Aorta (tissue), 5 donors: ENCODE results near the gene SMAD2. TPM values are rescaled to one million over a fixed set of nuclear protein-coding genes. Genes with fewer than 3 reads are reported as not detected.

ENCODE experiments used
- ATAC-seq: fragments of 200-7000 bp; cut with Tn5 transposase; one replicate; pipeline ENCODE4 v1.9.1; 2022; ENCODE audit warnings: moderate library complexity; ENCODE audit not compliant: low FRiP score
- DNase-seq, 2 donors: peaks; one replicate each; pipeline ENCODE4 v3.0.0-alpha.2; 2020
- H3K27ac ChIP-seq, 2 donors: one replicate each; pipeline ENCODE4 v1.5.1; 2013; ENCODE audit warnings: low read length in 2 of 2, mild to moderate bottlenecking in 2 of 2, moderate library complexity in 2 of 2, control low read depth in 1 of 2, inconsistent platforms in 1 of 2, low read depth in 1 of 2
- H3K27me3 ChIP-seq, 2 donors: one replicate each; pipeline ENCODE4 v1.6.1; 2013; ENCODE audit warnings: control low read depth in 1 of 2, low read length in 1 of 2, mild to moderate bottlenecking in 1 of 2, moderate library complexity in 1 of 2; ENCODE audit not compliant: insufficient read depth in 2 of 2, control insufficient read depth in 1 of 2
- H3K36me3 ChIP-seq, 2 donors: one replicate each; pipeline ENCODE4 v1.6.1; 2013; ENCODE audit warnings: control low read depth in 1 of 2, low read length in 1 of 2, mild to moderate bottlenecking in 1 of 2; ENCODE audit not compliant: insufficient read depth in 2 of 2, control insufficient read depth in 1 of 2
- H3K4me1 ChIP-seq, 2 donors: one replicate each; pipeline ENCODE4 v1.6.1; 2013; ENCODE audit warnings: low read length in 2 of 2, control low read depth in 1 of 2, mild to moderate bottlenecking in 1 of 2, moderate library complexity in 1 of 2; ENCODE audit not compliant: insufficient read depth in 2 of 2, control insufficient read depth in 1 of 2
- H3K4me3 ChIP-seq, 2 donors: one replicate each; pipeline ENCODE4 v1.5.1; 2013; ENCODE audit warnings: low read length in 2 of 2, control low read depth in 1 of 2, mild to moderate bottlenecking in 1 of 2
- H3K9me3 ChIP-seq: one replicate; pipeline ENCODE4 v1.6.1; 2013; ENCODE audit warnings: mild to moderate bottlenecking, low read length; ENCODE audit not compliant: control insufficient read depth
- WGBS, 2 donors: extraction: QIAGEN DNeasy Blood & Tissue Kit; methylation state at CpG; one replicate each; pipeline ENCODE4 v1.1.7; 2013; 5-methylcytosine and 5-hydroxymethylcytosine counted together
- intact Hi-C, 2 donors: fragments of 100-400 bp; cut with DNase I; formaldehyde crosslinking; loops; one replicate each; pipeline versions ENCODE4 v1.14.2 to v1.15.0; 2022
- long read RNA-seq, 2 donors: library from polyadenylated mRNA; unstranded; transcript quantifications; one replicate each; pipeline ENCODE4 v2.0.0, GENCODE V29; 2020 to 2021
- polyA plus RNA-seq, 2 donors: library from polyadenylated mRNA; stranded (reverse); fragments of 200-250 nt; gene quantifications; one replicate each; pipeline ENCODE4 v1.2.3, GENCODE V29; 2013
- total RNA-seq, 2 donors: library from RNA; stranded (reverse); fragmentation: NEBNext Ultra II Directional; extraction: Animal tissue kit (Norgen Biotek cat#: 25700); gene quantifications; one replicate each; pipeline ENCODE4 v1.2.1, GENCODE V29; 2021
- donor health status: healthy with polysubstance abuse.
- donor health status: Bipolar disorder and iron deficiency.
- donor health status: DM: no; HTN: no; CAD: no.
- donor health status: DM: no; HTN: no; CAD: no.
- donor health status: DM: yes; HTN: yes; CAD: no.

SMAD2 gene
- total RNA-seq = 100 to 1,000 TPM; 120 to 137 TPM
- polyA plus RNA-seq = 10 to 100 TPM; 45.4 to 87.7 TPM
- long read RNA-seq, donor 1, full-length matches to known transcripts = 20 of 58 reads
- long read RNA-seq, donor 1, partial matches to known transcripts = 13 of 58 reads
- long read RNA-seq, donor 1, other reads (novel, unspliced or antisense) = 25 of 58 reads
- long read RNA-seq, donor 2, full-length matches to known transcripts = 12 of 29 reads
- long read RNA-seq, donor 2, partial matches to known transcripts = 3 of 29 reads
- long read RNA-seq, donor 2, other reads (novel, unspliced or antisense) = 14 of 29 reads

DNA sequence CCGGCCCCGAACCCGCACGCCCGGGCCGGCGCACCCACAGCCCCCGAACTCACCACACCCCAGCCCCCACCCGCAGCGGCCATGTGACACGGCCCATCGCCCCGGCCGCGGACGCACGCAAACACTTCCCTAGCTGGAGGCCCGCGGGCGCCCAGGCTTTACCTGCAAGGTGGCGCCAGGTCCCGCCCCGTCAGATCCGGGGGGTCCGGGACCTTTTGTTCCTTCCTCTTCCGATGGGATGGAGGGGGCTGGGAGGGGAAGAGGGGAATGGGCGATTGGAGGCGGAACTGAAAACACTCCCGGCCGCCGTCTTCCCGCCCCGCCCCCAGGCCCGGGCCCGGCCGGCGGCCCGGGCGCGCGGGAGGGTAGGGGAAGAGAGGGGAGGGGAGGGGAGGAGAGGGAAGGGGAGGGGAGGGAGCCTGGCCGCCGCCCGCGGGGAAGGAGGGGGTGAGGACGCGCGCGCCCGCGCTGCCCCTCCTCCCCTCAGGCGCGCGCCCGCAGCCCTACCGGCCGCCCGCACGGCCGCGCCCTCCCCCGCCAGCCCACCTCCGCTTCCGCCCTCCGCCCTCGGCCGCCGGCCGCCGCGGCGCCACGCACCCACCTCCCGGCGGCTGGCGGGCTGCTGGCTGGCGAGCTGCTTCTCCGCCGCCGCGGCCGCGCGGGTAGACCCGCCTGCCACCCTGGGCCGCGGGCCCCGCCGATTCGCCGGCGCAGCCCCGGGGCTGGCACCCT, at the start of gene SMAD2:
Gene SMAD2, minus strand, starts transcription at position 461 of the 732 bp plus-strand sequence. CDS start 33,903 bp downstream, outside the sequence.
- Histone ChIP-seq H3K4me3 (peak within 1 kb of the TSS; percentile 84 to 92), H3K27ac (peak within 1 kb of the TSS; percentile 78 to 92), H3K9me3 (no peaks in the 10 kb centered on the region), H3K27me3 (no peaks in the 10 kb centered on the region), H3K4me1 (peaks cover 0 to 3% of the 10 kb centered on the region in 2 donors), H3K36me3 (no peaks in the 10 kb centered on the region)
- intact Hi-C loops = loop anchor here (1.0 to 5.0 kb wide), 3 partner anchors 37 to 92 kb away; no protein-coding TSS in a partner anchor
- ATAC-seq (peak; percentile 86), DNase-seq (peak; percentile 89 to 93)
- 1% methylated on average over 39 to 93 of the region's 93 CpGs for WGBS, 2 donors

DNA sequence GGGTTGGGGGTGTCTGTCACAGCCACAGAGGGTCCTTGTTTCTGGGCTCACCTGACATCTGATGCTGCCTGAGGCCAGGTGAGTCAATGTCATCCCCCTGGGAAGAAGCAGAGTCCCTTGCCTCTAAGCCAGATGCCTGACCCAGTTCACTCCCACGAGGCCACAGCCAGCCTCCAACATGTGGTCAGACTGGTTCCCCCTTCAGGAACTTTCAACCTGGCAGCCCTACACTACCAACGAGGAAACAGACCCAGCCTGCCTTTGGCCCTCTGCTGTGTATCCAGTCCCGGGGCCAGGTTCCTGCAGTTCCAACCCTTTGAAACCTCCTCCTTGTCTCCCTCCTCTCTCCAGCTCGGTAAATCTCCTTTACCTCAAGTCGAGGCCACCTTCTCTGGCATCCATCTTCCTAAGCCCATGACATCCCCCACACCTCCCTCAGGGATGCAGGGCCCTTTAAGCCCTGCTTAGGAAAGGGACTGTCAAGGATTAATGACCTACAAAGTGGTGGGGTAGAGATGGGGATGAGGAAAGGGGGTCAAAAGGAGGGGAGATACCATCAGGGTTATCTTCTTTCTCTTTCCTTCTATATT, 49.2 kb upstream of the SMAD2 start:
- 68% methylated on average over 4 to 5 of the region's 5 CpGs for WGBS, 2 donors
- Histone ChIP-seq H3K4me3 (no peak overlapping the region), H3K27me3 (peaks cover 0 to 1% of the 10 kb centered on the region in 2 donors), H3K4me1 (no peaks in the 10 kb centered on the region), H3K9me3 (no peaks in the 10 kb centered on the region), H3K27ac (no peak overlapping the region), H3K36me3 (no peaks in the 10 kb centered on the region)
- DNase-seq (no peak), ATAC-seq (no peak)
- intact Hi-C loops = no loop called here

DNA sequence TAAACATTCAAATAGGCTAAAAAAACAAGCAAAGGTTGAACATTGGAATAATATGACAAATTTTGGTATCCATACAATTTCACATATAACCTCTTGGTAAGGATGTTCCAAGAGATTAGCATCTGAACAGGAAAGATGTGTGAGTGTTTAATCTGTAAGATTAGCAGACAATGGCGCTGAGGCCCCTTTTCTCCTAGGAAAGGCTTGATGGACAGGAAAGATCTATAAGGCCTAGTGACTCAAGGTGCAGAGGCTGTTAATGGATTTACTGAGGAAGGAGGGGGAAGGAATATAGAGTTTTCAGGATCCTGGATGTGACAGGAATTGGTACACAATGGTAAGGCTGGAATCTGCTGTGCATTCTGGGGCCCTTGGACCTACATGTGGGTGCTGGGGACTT, 48.1 kb upstream of the SMAD2 start:
- no peak overlapping the region for H3K4me3 ChIP-seq
- no peak for ATAC-seq
- H3K36me3 ChIP-seq = no peaks in the 10 kb centered on the region
- 94 to 98% methylated on average over 1 of the region's 1 CpG for whole genome bisulfite sequencing, 2 donors
- DNase-seq = no peak
- no peaks in the 10 kb centered on the region for H3K9me3 ChIP-seq
- H3K27me3 ChIP-seq = peaks cover 0 to 1% of the 10 kb centered on the region in 2 donors
- intact Hi-C loops = no loop called here
- H3K27ac ChIP-seq = no peak overlapping the region
- H3K4me1 ChIP-seq = no peaks in the 10 kb centered on the region

DNA sequence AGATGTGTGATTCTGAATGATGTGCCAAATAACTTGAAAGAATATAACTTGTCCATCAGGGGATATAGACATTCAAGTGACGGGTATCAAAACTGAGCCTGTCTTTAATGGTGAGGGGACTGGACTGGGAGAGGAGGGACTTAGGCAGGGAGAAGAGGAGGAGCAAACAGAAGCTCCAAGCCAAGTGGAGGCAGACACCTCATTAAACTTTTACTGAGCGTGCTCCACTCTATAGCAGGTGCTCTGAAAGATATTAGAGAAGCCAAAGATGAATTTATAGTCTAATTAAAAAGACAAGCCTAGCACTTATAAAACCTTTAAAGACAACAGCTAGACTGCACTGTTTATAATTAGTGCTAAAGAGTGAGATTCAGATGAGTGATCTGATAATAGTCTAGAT, 47.7 kb upstream of the SMAD2 start:
- ATAC-seq = no peak
- Histone ChIP-seq H3K4me3 (no peak overlapping the region), H3K27ac (no peak overlapping the region), H3K27me3 (peaks cover 0 to 1% of the 10 kb centered on the region in 2 donors), H3K4me1 (no peaks in the 10 kb centered on the region), H3K9me3 (no peaks in the 10 kb centered on the region), H3K36me3 (no peaks in the 10 kb centered on the region)
- intact Hi-C loops = no loop called here
- WGBS, 2 donors = 96 to 98% methylated on average over 2 of the region's 2 CpGs
- DNase-seq = no peak

DNA sequence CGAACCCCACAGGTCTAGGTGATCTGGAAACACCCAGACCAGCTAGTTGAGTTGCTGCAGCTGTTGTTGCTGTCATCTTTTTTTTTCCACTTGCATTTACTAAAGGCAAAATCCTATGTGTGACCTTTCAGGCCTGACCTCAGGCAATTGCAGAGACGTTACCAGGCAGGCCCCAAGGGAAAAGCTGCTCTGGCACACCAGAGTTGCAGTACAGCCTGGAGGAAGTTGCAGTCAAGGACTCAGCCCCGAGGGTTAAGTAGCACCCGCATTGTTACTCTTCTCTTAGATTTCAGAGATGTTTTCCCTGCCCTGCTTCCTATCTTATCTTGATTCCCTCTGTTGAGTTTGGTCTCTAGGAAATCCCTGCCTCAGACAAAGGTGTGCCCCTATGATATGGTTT, 45.2 kb upstream of the SMAD2 start:
- no peaks in the 10 kb centered on the region for H3K36me3 ChIP-seq
- H3K4me3 ChIP-seq = no peak overlapping the region
- no peak overlapping the region for H3K27ac ChIP-seq
- no peaks in the 10 kb centered on the region for H3K4me1 ChIP-seq
- ATAC-seq (no peak), DNase-seq (no peak)
- H3K9me3 ChIP-seq = no peaks in the 10 kb centered on the region
- intact Hi-C loops = no loop called here
- peaks cover 0 to 1% of the 10 kb centered on the region in 2 donors for H3K27me3 ChIP-seq
- WGBS, 2 donors = 74 to 83% methylated on average over 4 of the region's 4 CpGs

DNA sequence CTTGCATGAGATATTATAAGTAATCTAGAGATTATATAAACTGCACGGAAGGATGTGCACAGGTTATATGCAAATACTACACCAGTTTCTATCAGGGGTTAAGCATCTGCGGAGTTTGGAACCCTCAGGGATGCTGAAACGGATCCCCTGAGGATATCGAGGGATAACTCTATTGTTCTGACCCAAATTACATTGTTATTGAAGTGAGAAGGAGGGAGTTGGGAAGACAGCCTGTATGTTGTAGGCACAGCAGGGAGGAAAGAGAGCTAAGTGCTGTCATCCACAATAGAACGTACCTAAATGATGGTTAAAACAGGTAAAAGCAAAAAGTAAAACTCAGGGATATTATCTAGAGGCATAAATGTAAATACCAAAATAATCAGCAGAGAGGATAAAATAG, 44.6 kb upstream of the SMAD2 start:
- Histone ChIP-seq H3K27ac (no peak overlapping the region), H3K27me3 (peaks cover 0 to 1% of the 10 kb centered on the region in 2 donors), H3K9me3 (no peaks in the 10 kb centered on the region), H3K36me3 (no peaks in the 10 kb centered on the region), H3K4me1 (no peaks in the 10 kb centered on the region), H3K4me3 (no peak overlapping the region)
- 75 to 81% methylated on average over 5 of the region's 5 CpGs for WGBS, 2 donors
- no peak for DNase-seq
- intact Hi-C loops = no loop called here
- no peak for ATAC-seq

DNA sequence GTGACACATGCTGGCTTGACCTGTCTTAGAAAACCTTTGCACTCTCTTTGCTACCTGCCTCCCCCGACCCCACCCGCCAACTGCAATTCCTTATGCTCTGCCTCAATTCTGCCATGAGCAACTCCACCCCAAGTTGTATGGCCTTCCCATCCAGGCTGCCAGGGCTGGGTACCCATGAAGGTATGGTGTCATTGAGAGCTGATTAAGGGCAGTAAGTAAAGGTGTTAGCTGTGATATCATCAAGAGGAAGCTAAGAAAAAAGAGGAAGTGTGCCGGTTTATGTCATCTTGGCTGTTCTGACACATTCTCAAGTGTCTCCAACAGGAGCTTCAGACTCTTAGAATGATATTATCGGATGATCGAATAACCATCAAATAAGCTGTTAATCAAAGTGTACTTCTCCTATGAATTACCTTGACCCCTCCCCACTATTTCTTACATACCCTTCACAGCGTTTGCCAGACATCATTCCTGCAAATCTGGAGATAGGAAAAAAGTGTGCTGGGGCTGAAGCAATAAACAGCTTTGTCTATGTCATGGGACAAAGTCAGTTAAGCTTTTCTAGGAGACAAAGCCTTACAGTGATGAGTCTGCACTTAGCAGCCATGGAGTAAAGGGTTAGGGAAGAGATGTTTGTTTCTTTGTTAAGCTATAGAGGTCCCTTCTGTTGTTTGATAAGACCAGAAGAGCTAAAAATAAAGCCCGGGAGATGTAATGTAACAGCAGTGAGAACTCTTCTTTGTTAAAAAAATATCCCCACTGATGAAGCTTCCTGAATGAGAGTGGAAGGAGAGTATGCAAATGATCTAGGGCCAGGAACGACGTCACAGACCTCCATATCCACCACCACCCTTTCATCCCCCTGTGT, 40.4 kb upstream of the SMAD2 start:
- no peak overlapping the region for H3K27ac ChIP-seq
- H3K4me3 ChIP-seq = no peak overlapping the region
- no peaks in the 10 kb centered on the region for H3K27me3 ChIP-seq
- no peaks in the 10 kb centered on the region for H3K9me3 ChIP-seq
- intact Hi-C loops = no loop called here
- WGBS, 2 donors = 89 to 90% methylated on average over 9 of the region's 9 CpGs
- no peaks in the 10 kb centered on the region for H3K4me1 ChIP-seq
- DNase-seq (no peak), ATAC-seq (no peak)
- H3K36me3 ChIP-seq = no peaks in the 10 kb centered on the region

DNA sequence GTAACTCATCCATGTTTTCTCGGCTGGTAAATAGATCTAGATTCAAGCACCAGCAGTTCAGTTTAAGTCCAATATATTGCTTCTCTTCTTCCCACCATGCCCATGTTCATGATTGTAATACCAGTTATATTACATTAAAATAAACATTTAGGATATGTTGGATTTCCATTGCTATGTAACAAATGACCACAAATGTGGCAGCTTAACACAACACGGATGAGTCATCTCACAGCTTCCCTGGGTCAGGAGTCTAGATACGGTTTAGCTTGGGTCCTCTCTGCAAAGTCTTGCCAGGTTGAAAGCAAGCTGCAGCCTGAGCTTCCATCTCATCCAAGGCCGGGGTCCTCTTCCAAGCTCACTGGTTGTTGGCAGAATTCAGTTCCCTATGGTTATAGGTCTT, 39.4 kb upstream of the SMAD2 start:
- no peak for DNase-seq
- Histone ChIP-seq H3K27ac (no peak overlapping the region), H3K27me3 (no peaks in the 10 kb centered on the region), H3K4me3 (no peak overlapping the region), H3K36me3 (no peaks in the 10 kb centered on the region), H3K4me1 (no peaks in the 10 kb centered on the region), H3K9me3 (no peaks in the 10 kb centered on the region)
- intact Hi-C loops = loop anchor here (5.0 kb wide), 2 partner anchors 32 to 38 kb away; partner anchors contain the start of gene SMAD2 (in 1 of the 2)
- 90 to 93% methylated on average over 4 of the region's 4 CpGs for WGBS, 2 donors
- ATAC-seq = no peak
